Motor neuron (in vitro differentiated cells): ENCODE results near the gene SH3GLB2. TPM values are rescaled to one million over a fixed set of nuclear protein-coding genes. Genes with fewer than 3 reads are reported as not detected.

ENCODE experiments used
- ATAC-seq, 8 experiments: fragments of 200-7000 bp; cut with Tn5 transposase; replicated peaks in 6 of 8; 2 replicates each; pipeline ENCODE4 v1.8.0; 2021; ENCODE audit warnings: mild to moderate bottlenecking in 8 of 8, moderate library complexity in 8 of 8
- H3K27ac ChIP-seq, 2 donors: fragments of 250-450 bp; sonication (Bioruptor Pico); 2 replicates each; pipeline ENCODE4 v1.9.0; 2021; ENCODE audit warnings: antibody characterized with exemption in 2 of 2, mild to moderate bottlenecking in 2 of 2, moderate library complexity in 1 of 2
- H3K4me1 ChIP-seq, 2 donors: fragments of 250-450 bp; sonication (Bioruptor Pico); replicated peaks in 1 of 2; 2 replicates each; pipeline ENCODE4 v1.6.1; 2021; ENCODE audit warnings: antibody characterized with exemption in 2 of 2, mild to moderate bottlenecking in 2 of 2, moderate library complexity in 1 of 2
- H3K4me3 ChIP-seq, 5 donors: fragments of 250-450 bp; sonication (Bioruptor Pico); 2 replicates each; pipeline ENCODE4 v1.9.0; 2021; ENCODE audit warnings: antibody characterized with exemption in 5 of 5, mild to moderate bottlenecking in 5 of 5, moderate library complexity in 4 of 5
- WGBS, 10 experiments: fragments of 450-650 bp; shearing (Covaris generic); methylation state at CpG; one replicate each; pipeline ENCODE4 v1.0.0; 2022; 5-methylcytosine and 5-hydroxymethylcytosine counted together
- in situ Hi-C, 9 experiments: fragments of 400-800 bp; cut with MboI; loops; one replicate each; pipeline ENCODE4 v1.15.0; 2021; ENCODE audit warnings: low sequenced_read_pairs in 9 of 9, low pct_unique_long_range_greater_than_20kb in 2 of 9; ENCODE audit not compliant: unreplicated experiment in 9 of 9
- total RNA-seq, 8 experiments: library from RNA; unstranded; fragments of 300-600 nt; gene quantifications; 2 replicates each; pipeline versions ENCODE4 v1.2.3 to v1.2.4, GENCODE V29; 2022

Gene SH3GLB2
- total RNA-seq, 8 experiments from 2014 or later, result 27.8 to 95.9 (median 44.5) TPM

GRCh38 chr9:129026442-129027223 is 1.5 kb downstream of the SH3GLB2 start:
- H3K4me3 ChIP-seq, result peak overlapping the region; percentile 52 to 95 (median 55)
- peak; percentile 3 to 58 (median 44) for ATAC-seq
- WGBS, 10 experiments, result 100% methylated on average over 1 of the region's 17 CpGs; no CpG with 5 or more reads in 9 of the 10 experiments
- H3K4me1 ChIP-seq, result peaks cover 27 to 29% of the 10 kb centered on the region in 2 donors
- peak overlapping the region; percentile 33 to 55 for H3K27ac ChIP-seq
- in situ Hi-C loops, result no loop called here

- Histone ChIP-seq H3K27ac (peak overlapping the region in 1 of 2 donors; percentile 47), H3K4me1 (peaks cover 23 to 24% of the 10 kb centered on the region in 2 donors), H3K4me3 (no peak overlapping the region)
- 0 to 100% (median 14%) methylated on average over 1 to 3 of the region's 4 CpGs; no CpG with 5 or more reads in 4 of the 10 experiments for WGBS, 10 experiments
- in situ Hi-C loops, result no loop called here
- ATAC-seq, result peak in 1 of 8 experiments; percentile 5
Observed at GRCh38 chr9:129023908-129024233, 4.3 kb downstream of the SH3GLB2 start.

GRCh38 chr9:129023036-129023907 is 4.9 kb downstream of the SH3GLB2 start:
- ATAC-seq, result peak in 5 of 8 experiments; percentile 8 to 76 (median 51)
- 50 to 92% (median 64%) methylated on average over 2 to 11 of the region's 16 CpGs; no CpG with 5 or more reads in 7 of the 10 experiments for WGBS, 10 experiments
- in situ Hi-C loops, result no loop called here
- H3K4me1 ChIP-seq, result peaks cover 20 to 23% of the 10 kb centered on the region in 2 donors
- peak overlapping the region in 1 of 2 donors; percentile 47 for H3K27ac ChIP-seq
- no peak overlapping the region for H3K4me3 ChIP-seq

- 73 to 80% methylated on average over 2 to 3 of the region's 9 CpGs; no CpG with 5 or more reads in 8 of the 10 experiments for WGBS, 10 experiments
- in situ Hi-C loops, result no loop called here
- ATAC-seq, result no peak
- H3K4me1 ChIP-seq, result peaks cover 16 to 19% of the 10 kb centered on the region in 2 donors
- no peak overlapping the region for H3K4me3 ChIP-seq
- peak overlapping the region in 1 of 2 donors; percentile 56 for H3K27ac ChIP-seq
Observed at GRCh38 chr9:129022037-129022436, 6.1 kb downstream of the SH3GLB2 start.

GRCh38 chr9:129021091-129021490 is 7.0 kb downstream of the SH3GLB2 start:
- Histone ChIP-seq H3K4me3 (no peak overlapping the region), H3K4me1 (peaks cover 7 to 11% of the 10 kb centered on the region in 2 donors), H3K27ac (no peak overlapping the region)
- no peak for ATAC-seq
- in situ Hi-C loops, result no loop called here
- WGBS, 10 experiments, result 53 to 100% (median 76%) methylated on average over 1 to 7 of the region's 8 CpGs; no CpG with 5 or more reads in 4 of the 10 experiments

DNA sequence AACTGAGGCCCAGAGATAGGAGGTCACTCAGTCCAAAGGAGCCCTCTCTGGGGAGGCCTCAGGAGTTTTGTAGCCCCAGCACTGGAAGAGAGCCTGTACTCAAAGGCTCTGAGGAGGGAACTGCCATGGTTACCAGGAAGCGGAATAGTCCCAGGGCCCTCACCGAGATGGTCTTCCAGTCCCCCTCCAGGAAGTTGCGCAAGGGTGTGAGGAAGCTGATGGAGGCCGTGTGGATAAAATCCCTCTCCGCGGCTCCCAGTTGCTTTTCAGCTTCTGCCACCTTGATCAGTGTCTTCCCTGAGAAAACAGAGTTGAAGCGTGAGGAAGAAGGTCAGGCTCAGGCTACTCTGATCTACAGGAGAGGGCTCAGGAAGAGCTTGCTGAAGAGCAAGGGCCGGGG is 13.5 kb downstream of the SH3GLB2 start:
- in situ Hi-C loops, result no loop called here
- no peak for ATAC-seq
- Histone ChIP-seq H3K27ac (no peak overlapping the region), H3K4me3 (no peak overlapping the region), H3K4me1 (no peaks in the 10 kb centered on the region)
- 73 to 100% (median 100%) methylated on average over 1 to 6 of the region's 8 CpGs; no CpG with 5 or more reads in 3 of the 10 experiments for WGBS, 10 experiments

GRCh38 chr9:129014124-129014523 is 14.0 kb downstream of the SH3GLB2 start:
- no peaks in the 10 kb centered on the region for H3K4me1 ChIP-seq
- in situ Hi-C loops, result no loop called here
- ATAC-seq, result peak in 1 of 8 experiments; percentile 7
- H3K4me3 ChIP-seq, result no peak overlapping the region
- WGBS, 10 experiments, result 97% methylated on average over 6 of the region's 11 CpGs; no CpG with 5 or more reads in 9 of the 10 experiments
- no peak overlapping the region for H3K27ac ChIP-seq

DNA sequence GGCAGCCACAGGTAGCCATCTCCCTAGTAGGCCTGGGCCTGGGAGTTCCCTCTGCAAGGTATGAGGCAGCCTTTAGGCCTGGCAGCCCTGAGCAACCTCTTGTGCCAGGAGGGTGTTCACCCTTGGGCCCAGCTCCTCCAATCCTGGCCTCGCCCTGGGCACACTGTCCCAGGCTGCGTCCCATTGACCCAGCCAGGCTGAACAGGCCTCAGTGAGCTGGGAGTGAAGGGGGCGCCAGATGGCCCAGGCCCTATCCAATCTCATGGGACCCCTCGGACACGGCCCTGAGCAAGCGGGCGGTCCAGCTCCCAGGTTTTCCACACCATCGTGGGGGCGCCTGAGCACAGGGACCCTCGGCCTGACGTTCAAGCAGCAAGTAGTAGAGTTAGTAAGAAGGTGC is 14.5 kb downstream of the SH3GLB2 start:
- ATAC-seq, result peak in 1 of 8 experiments; percentile 14
- Histone ChIP-seq H3K27ac (no peak overlapping the region), H3K4me3 (no peak overlapping the region), H3K4me1 (no peaks in the 10 kb centered on the region)
- in situ Hi-C loops, result no loop called here
- 90 to 100% methylated on average over 2 of the region's 11 CpGs; no CpG with 5 or more reads in 8 of the 10 experiments for WGBS, 10 experiments

GRCh38 chr9:129012893-129013448 is 15.2 kb downstream of the SH3GLB2 start:
- in situ Hi-C loops, result no loop called here
- Histone ChIP-seq H3K4me1 (no peaks in the 10 kb centered on the region), H3K4me3 (no peak overlapping the region), H3K27ac (no peak overlapping the region)
- WGBS, 10 experiments, result 80 to 95% (median 93%) methylated on average over 1 to 13 of the region's 16 CpGs; no CpG with 5 or more reads in 7 of the 10 experiments
- ATAC-seq, result no peak

- ATAC-seq, result peak in 1 of 8 experiments; percentile 6
- Histone ChIP-seq H3K4me1 (no peaks in the 10 kb centered on the region), H3K4me3 (no peak overlapping the region), H3K27ac (no peak overlapping the region)
- WGBS, 10 experiments, result 50% methylated on average over 1 of the region's 7 CpGs; no CpG with 5 or more reads in 9 of the 10 experiments
- in situ Hi-C loops, result no loop called here
Observed at GRCh38 chr9:129012343-129012742, 15.8 kb downstream of the SH3GLB2 start.

GRCh38 chr9:129011761-129012181 is 16.4 kb downstream of the SH3GLB2 start:
- Histone ChIP-seq H3K4me3 (no peak overlapping the region), H3K27ac (no peak overlapping the region), H3K4me1 (no peaks in the 10 kb centered on the region)
- in situ Hi-C loops, result no loop called here
- WGBS, 10 experiments, result 0 to 100% (median 20%) methylated on average over 1 to 2 of the region's 11 CpGs; no CpG with 5 or more reads in 7 of the 10 experiments
- ATAC-seq, result peak in 2 of 8 experiments; percentile 8 to 18

GRCh38 chr9:129011170-129011569 is 17.0 kb downstream of the SH3GLB2 start:
- no peak for ATAC-seq
- 87 to 94% (median 94%) methylated on average over 6 to 7 of the region's 19 CpGs; no CpG with 5 or more reads in 7 of the 10 experiments for WGBS, 10 experiments
- Histone ChIP-seq H3K4me1 (no peaks in the 10 kb centered on the region), H3K4me3 (no peak overlapping the region), H3K27ac (no peak overlapping the region)
- in situ Hi-C loops, result no loop called here
